ENCODE results near the gene LRRC52.

GRCh38 chr1:165565751-165566490 is 22.1 kb downstream of the LRRC52 start:
- TF ChIP-seq TEAD4 (IDR thresholded peaks at IDR 0.05) (no peak), EP300 (IDR thresholded peaks at IDR 0.05; ENCODE audit: borderline replicate concordance) (no peak), MAX (IDR thresholded peaks at IDR 0.05) (no peak), REST (IDR thresholded peaks at IDR 0.05; ENCODE audit: low read depth) (no peak)
